HEK293T (cell line): ENCODE measurements around the gene TMEM120A.

Source experiments
- ARNT ChIP-seq: fragments of 450-650 bp; IDR thresholded peaks from 2 replicates; pipeline ENCODE4 v1.6.1; 2017; ENCODE audit warnings: mild to moderate bottlenecking
- BHLHE40 ChIP-seq: fragments of 450-650 bp; IDR thresholded peaks from 2 replicates; pipeline ENCODE4 v1.6.1; 2016; ENCODE audit warnings: mild to moderate bottlenecking, moderate library complexity, borderline replicate concordance
- FOXA1 ChIP-seq: fragments of 450-650 bp; IDR thresholded peaks from 2 replicates; pipeline ENCODE4 v1.6.1; 2016; ENCODE audit warnings: mild to moderate bottlenecking
- FOXK2 ChIP-seq: fragments of 450-650 bp; IDR thresholded peaks from 2 replicates; pipeline ENCODE4 v1.6.1; 2016; ENCODE audit warnings: mild to moderate bottlenecking
- FOXM1 ChIP-seq: fragments of 450-650 bp; IDR thresholded peaks from 2 replicates; pipeline ENCODE4 v1.6.1; 2017; ENCODE audit warnings: mild to moderate bottlenecking, borderline replicate concordance
- HDGF ChIP-seq: fragments of 450-650 bp; IDR thresholded peaks from 2 replicates; pipeline ENCODE4 v1.6.1; 2017; ENCODE audit warnings: antibody characterized with exemption, borderline replicate concordance
- LEF1 ChIP-seq: fragments of 450-650 bp; IDR thresholded peaks from 2 replicates; pipeline ENCODE4 v1.6.1; 2017; ENCODE audit warnings: mild to moderate bottlenecking, borderline replicate concordance
- NFRKB ChIP-seq: fragments of 450-650 bp; IDR thresholded peaks from 2 replicates; pipeline ENCODE4 v1.6.1; 2016; ENCODE audit warnings: mild to moderate bottlenecking, moderate library complexity
- SP1 ChIP-seq: fragments of 450-650 bp; IDR thresholded peaks from 2 replicates; pipeline ENCODE4 v1.6.1; 2017
- SUZ12 ChIP-seq: fragments of 450-650 bp; IDR thresholded peaks from 2 replicates; pipeline ENCODE4 v1.6.1; 2016; ENCODE audit warnings: mild to moderate bottlenecking

- TF ChIP-seq BHLHE40 (no peak), LEF1 (no peak), NFRKB (no peak), FOXK2 (no peak), FOXM1 (no peak), SP1 (no peak), FOXA1 (no peak), ARNT (no peak), SUZ12 (no peak), HDGF (no peak)
Measured at GRCh38 chr7:75996476-75996875, 2.1 kb upstream of the TMEM120A start.
